Effector memory CD8-positive, alpha-beta T cell (primary cell): ENCODE data around the gene RPS6KC1.
A peak's percentile ranks its signal among the peaks of the same experiment; 100 is the strongest.
"Not testable (repeated sequence)": the region's sequence is repeated elsewhere in the genome, so short reads cannot be mapped to it uniquely, and the experiment has no call there.

ENCODE experiments used
- ATAC-seq: fragments of 150-1000 bp; cut with Tn5 transposase; replicated peaks from 2 replicates; pipeline ENCODE4 v1.10.0; 2021; ENCODE audit warnings: mild to moderate bottlenecking, moderate library complexity
- DNase-seq, 3 experiments: peaks; one replicate each; pipeline ENCODE4 v3.0.0; 2021
- H3K27ac Mint-ChIP-seq, 2 donors: one replicate each; pipeline ENCODE4 v1.8.0; 2022; ENCODE audit warnings: mild to moderate bottlenecking in 2 of 2, mixed read lengths in 2 of 2, moderate library complexity in 2 of 2
- H3K27me3 Mint-ChIP-seq, 2 donors: one replicate each; pipeline ENCODE4 v1.8.0; 2022; ENCODE audit warnings: mixed read lengths in 2 of 2
- H3K36me3 Mint-ChIP-seq: one replicate; pipeline ENCODE4 v1.8.0; 2022; ENCODE audit warnings: mild to moderate bottlenecking, moderate library complexity, mixed read lengths; ENCODE audit not compliant: insufficient read depth
- H3K4me1 Mint-ChIP-seq, 2 donors: one replicate each; pipeline ENCODE4 v1.8.0; 2022; ENCODE audit warnings: low read depth in 2 of 2, mixed read lengths in 2 of 2
- H3K4me3 Mint-ChIP-seq, 2 donors: one replicate each; pipeline ENCODE4 v1.8.0; 2022; ENCODE audit warnings: mild to moderate bottlenecking in 2 of 2, mixed read lengths in 2 of 2, moderate library complexity in 2 of 2
- H3K9me3 Mint-ChIP-seq, 2 donors: one replicate each; pipeline ENCODE4 v1.8.0; 2022; ENCODE audit warnings: mixed read lengths in 2 of 2

Gene RPS6KC1

GRCh38 chr1:213125643-213126042, 74.6 kb downstream of the RPS6KC1 start:
- DNase-seq: no peak
- H3K27ac Mint-ChIP-seq: peak overlapping the region in 1 of 2 donors; percentile 76
- H3K36me3 Mint-ChIP-seq: no peaks in the 10 kb centered on the region
- H3K9me3 Mint-ChIP-seq: no peaks in the 10 kb centered on the region
- peaks cover 0 to 7% of the 10 kb centered on the region in 2 donors for H3K4me1 Mint-ChIP-seq
- no peak for ATAC-seq
- no peaks in the 10 kb centered on the region for H3K27me3 Mint-ChIP-seq
- H3K4me3 Mint-ChIP-seq: no peak overlapping the region

DNA sequence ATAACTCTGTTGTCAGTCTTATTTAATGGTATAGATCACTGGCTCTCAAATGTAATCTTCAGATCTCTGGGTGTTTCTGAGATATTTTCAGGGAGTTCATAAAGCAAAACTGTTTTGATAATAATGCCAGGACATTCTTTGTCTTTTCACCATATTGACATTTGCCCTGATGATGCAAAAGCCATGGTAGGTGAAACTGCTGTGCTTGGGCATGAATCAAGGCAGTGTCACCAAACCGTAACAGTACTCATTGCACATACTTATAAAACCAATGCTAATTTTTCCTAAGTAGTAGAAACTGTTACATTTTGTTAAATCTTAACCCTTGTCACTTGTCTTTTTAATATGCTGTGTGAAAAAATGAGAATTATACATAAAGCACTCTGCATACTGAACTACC, 76.0 kb downstream of the RPS6KC1 start:
- DNase-seq: no peak
- Mint-ChIP-seq H3K27me3 (no peaks in the 10 kb centered on the region), H3K4me1 (peaks cover 0 to 7% of the 10 kb centered on the region in 2 donors), H3K27ac (no peak overlapping the region), H3K9me3 (no peaks in the 10 kb centered on the region), H3K4me3 (no peak overlapping the region), H3K36me3 (no peaks in the 10 kb centered on the region)
- no peak for ATAC-seq

DNA sequence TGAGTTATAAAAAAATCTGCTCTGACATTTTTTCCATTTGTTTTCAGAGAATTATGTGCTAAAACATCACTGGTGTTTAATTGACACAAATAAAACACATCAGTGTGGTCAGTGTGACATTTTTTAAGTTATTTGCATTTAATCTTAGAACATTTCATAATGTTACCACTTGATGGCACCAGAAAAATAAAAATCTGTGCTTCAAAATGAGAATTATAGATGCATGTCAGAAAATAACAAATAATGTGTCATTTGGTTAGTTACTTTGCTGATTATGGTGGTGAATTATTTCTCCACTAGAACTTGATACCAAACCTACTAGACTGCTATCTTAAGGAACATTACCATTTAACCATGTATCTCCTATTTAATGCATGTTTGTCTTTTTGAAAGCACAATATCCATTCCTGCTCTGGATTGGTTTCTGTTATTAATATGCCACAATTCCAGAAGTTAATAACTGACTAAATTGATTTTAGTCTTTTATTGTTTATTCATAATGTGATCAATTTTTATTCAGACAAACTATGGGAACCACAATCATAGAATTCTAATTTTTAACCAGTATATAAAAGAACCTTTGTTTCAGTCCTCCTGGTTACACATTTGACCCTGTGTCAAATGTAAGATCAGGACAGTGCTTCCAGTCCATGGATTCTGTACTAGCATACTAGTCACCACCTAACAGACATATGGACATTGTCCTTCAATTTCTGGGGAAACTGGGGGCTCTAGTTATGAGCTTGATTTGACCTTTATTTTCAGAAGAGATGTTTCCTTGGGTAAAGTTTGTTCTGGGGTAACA, 81.0 kb downstream of the RPS6KC1 start:
- no peaks in the 10 kb centered on the region for H3K9me3 Mint-ChIP-seq
- no peak overlapping the region for H3K4me3 Mint-ChIP-seq
- no peaks in the 10 kb centered on the region for H3K27me3 Mint-ChIP-seq
- H3K27ac Mint-ChIP-seq: no peak overlapping the region
- H3K4me1 Mint-ChIP-seq: no peaks in the 10 kb centered on the region
- DNase-seq (no peak), ATAC-seq (no peak)
- no peaks in the 10 kb centered on the region for H3K36me3 Mint-ChIP-seq

- no peak overlapping the region for H3K4me3 Mint-ChIP-seq
- H3K27ac Mint-ChIP-seq: no peak overlapping the region
- no peaks in the 10 kb centered on the region for H3K36me3 Mint-ChIP-seq
- H3K9me3 Mint-ChIP-seq: no peaks in the 10 kb centered on the region
- peaks cover 0 to 4% of the 10 kb centered on the region in 2 donors for H3K4me1 Mint-ChIP-seq
- no peaks in the 10 kb centered on the region for H3K27me3 Mint-ChIP-seq
- ATAC-seq (no peak), DNase-seq (no peak)
Measured at GRCh38 chr1:213135572-213135971, 84.5 kb downstream of the RPS6KC1 start.

- H3K4me1 Mint-ChIP-seq: peaks cover 0 to 4% of the 10 kb centered on the region in 2 donors
- H3K9me3 Mint-ChIP-seq: no peaks in the 10 kb centered on the region
- no peak overlapping the region for H3K27ac Mint-ChIP-seq
- H3K36me3 Mint-ChIP-seq: no peaks in the 10 kb centered on the region
- no peaks in the 10 kb centered on the region for H3K27me3 Mint-ChIP-seq
- DNase-seq: no peak
- no peak overlapping the region for H3K4me3 Mint-ChIP-seq
- no peak for ATAC-seq
Measured at GRCh38 chr1:213136190-213136917, 85.3 kb downstream of the RPS6KC1 start.

DNA sequence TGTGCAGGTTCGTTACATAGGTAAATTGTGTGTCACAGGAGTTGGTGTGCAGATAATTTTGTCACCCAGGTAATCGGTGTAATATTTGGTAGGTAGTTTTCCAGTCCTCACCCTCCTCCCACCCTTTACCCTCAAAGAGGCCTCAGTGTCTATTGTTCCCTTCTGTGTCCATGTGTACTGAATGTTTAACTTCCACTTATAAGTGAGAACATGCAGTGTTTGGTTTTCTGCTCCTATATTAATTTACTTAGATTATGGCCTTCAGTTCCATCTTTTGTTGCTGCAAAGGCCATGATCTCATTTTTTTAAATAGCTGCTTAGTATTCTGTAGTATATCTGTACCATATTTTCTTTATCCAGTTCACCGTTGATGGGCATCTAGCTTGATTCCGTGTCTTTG, 87.3 kb downstream of the RPS6KC1 start:
- no peaks in the 10 kb centered on the region for H3K9me3 Mint-ChIP-seq
- no peaks in the 10 kb centered on the region for H3K27me3 Mint-ChIP-seq
- H3K36me3 Mint-ChIP-seq: no peaks in the 10 kb centered on the region
- ATAC-seq (no peak), DNase-seq (no peak)
- H3K4me3 Mint-ChIP-seq: no peak overlapping the region
- peaks cover 7 to 14% of the 10 kb centered on the region in 2 donors for H3K4me1 Mint-ChIP-seq
- no peak overlapping the region for H3K27ac Mint-ChIP-seq

- H3K27ac Mint-ChIP-seq: no peak overlapping the region
Measured at GRCh38 chr1:213138892-213139291, 87.9 kb downstream of the RPS6KC1 start.

DNA sequence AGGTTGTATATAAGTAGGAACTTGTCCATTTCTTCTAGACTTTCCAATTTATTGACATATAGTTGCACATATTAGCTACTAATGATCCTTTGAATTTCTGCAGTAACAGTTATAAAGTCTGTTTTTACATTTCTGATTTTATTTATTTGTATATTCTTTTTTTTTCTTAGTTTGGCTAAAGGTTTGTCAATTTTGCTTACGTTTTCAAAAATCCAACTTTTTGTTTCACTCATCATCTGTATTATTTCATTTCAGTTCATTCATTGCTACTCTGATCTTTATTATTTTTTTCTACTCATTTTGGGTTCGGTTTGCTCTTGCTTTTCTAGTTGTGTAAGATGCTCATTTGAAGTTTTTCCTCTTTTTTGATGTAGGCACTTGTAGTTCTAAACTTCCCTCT, 97.9 kb downstream of the RPS6KC1 start:
- H3K27me3 Mint-ChIP-seq: no peaks in the 10 kb centered on the region
- no peaks in the 10 kb centered on the region for H3K9me3 Mint-ChIP-seq
- H3K36me3 Mint-ChIP-seq: no peaks in the 10 kb centered on the region

More at GRCh38 chr1:213138892-213139291, 87.9 kb downstream of the RPS6KC1 start:
- no peaks in the 10 kb centered on the region for H3K9me3 Mint-ChIP-seq
- DNase-seq (no peak), ATAC-seq (no peak)
- peaks cover 7 to 14% of the 10 kb centered on the region in 2 donors for H3K4me1 Mint-ChIP-seq
- no peak overlapping the region for H3K4me3 Mint-ChIP-seq
- H3K36me3 Mint-ChIP-seq: no peaks in the 10 kb centered on the region
- H3K27me3 Mint-ChIP-seq: no peaks in the 10 kb centered on the region

DNA sequence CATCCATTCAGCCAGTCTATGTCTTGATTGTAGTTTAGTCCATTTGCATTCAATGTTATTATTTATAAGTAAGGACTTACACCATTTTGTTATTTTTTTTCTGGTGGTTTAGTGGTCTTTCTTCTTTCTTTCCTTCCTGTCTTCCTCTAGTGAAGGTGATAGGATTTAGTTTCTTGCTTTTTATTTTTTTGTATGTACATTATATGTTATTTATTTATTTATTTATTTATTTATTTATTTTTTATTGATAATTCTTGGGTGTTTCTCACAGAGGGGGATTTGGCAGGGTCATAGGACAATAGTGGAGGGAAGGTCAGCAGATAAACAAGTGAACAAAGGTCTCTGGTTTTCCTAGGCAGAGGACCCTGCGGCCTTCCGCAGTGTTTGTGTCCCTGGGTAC, 99.0 kb downstream of the RPS6KC1 start:
- not testable (repeated sequence) for H3K36me3 Mint-ChIP-seq, H3K4me3 Mint-ChIP-seq, DNase-seq, H3K27ac Mint-ChIP-seq, H3K9me3 Mint-ChIP-seq, H3K27me3 Mint-ChIP-seq, ATAC-seq
- H3K4me1 Mint-ChIP-seq: peaks cover 0 to 22% of the 10 kb centered on the region in 2 donors

More for the DNA sequence above, 97.9 kb downstream of the RPS6KC1 start:
- no peak for ATAC-seq
- no peak overlapping the region for H3K4me3 Mint-ChIP-seq
- no peak for DNase-seq
- H3K27ac Mint-ChIP-seq: no peak overlapping the region
- H3K4me1 Mint-ChIP-seq: peaks cover 0 to 16% of the 10 kb centered on the region in 2 donors

DNA sequence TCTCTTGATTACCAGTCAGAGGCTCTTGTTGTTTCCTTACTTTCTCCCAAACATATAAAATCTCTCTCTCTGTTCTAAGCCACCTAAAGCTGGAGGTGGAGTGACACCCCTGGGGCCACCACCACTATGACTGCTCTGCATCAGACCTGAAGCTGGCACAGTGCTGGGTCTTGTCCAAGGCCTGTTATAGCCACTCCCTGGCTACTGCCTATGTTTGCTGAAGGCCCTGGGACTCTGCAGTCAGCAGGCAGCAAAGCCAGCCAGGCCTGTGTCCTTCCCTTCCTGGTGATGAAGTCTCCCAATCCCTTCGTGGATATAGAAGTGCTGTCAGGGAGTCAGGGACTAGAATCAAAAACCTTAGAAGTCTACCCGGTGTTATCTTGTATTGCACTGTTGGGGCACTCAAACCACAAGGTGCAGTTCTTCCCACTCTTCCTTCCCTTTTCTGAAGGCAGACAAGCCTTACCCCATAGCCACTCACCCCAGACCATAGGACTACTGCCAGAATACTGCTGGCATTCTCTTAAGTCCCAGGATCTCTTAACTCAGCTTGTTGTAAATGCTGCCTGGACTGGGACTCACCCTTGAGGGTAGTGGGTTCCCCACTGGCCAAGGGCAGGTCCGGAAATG, 103.1 kb downstream of the RPS6KC1 start:
- Mint-ChIP-seq H3K36me3 (peaks cover 7% of the 10 kb centered on the region), H3K9me3 (no peaks in the 10 kb centered on the region), H3K4me1 (peaks cover 0 to 21% of the 10 kb centered on the region in 2 donors), H3K4me3 (no peak overlapping the region), H3K27ac (peak overlapping the region in 1 of 2 donors; percentile 19), H3K27me3 (no peaks in the 10 kb centered on the region)
- DNase-seq (no peak), ATAC-seq (no peak)

- H3K27ac Mint-ChIP-seq: no peak overlapping the region
- peaks cover 0 to 3% of the 10 kb centered on the region in 2 donors for H3K9me3 Mint-ChIP-seq
- ATAC-seq (no peak), DNase-seq (no peak)
- H3K4me1 Mint-ChIP-seq: peaks cover 0 to 10% of the 10 kb centered on the region in 2 donors
- peaks cover 7% of the 10 kb centered on the region for H3K36me3 Mint-ChIP-seq
- H3K4me3 Mint-ChIP-seq: no peak overlapping the region
- no peaks in the 10 kb centered on the region for H3K27me3 Mint-ChIP-seq
Measured at GRCh38 chr1:213159376-213159775, 108.3 kb downstream of the RPS6KC1 start.

GRCh38 chr1:213160442-213160841, 109.4 kb downstream of the RPS6KC1 start:
- H3K4me1 Mint-ChIP-seq, H3K27ac Mint-ChIP-seq, H3K9me3 Mint-ChIP-seq, ATAC-seq, H3K4me3 Mint-ChIP-seq, H3K36me3 Mint-ChIP-seq, DNase-seq, H3K27me3 Mint-ChIP-seq: not testable (repeated sequence)

DNA sequence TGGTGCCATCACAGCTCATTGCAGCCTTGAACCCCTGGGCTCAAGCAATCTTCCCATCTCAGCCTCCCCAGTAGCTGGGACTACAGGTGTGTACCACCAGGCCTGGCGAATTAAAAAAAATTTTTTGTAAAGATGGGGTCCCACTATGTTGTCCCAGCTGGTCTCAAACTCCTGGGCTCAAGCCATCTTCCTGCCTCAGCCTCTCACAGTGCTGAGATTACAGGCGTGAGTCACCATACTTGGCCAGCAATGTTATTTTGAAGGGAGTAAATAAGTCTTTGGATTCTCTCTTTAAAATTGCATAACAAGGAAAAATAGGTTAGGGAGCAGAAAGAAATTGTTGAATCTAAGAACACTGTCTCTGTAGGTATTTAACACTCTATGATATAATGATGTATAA, 111.3 kb downstream of the RPS6KC1 start:
- Mint-ChIP-seq H3K4me3 (no peak overlapping the region), H3K9me3 (peaks cover 0 to 3% of the 10 kb centered on the region in 2 donors), H3K27me3 (no peaks in the 10 kb centered on the region), H3K36me3 (no peaks in the 10 kb centered on the region), H3K4me1 (no peaks in the 10 kb centered on the region), H3K27ac (no peak overlapping the region)
- DNase-seq (no peak), ATAC-seq (no peak)
